Effector memory CD8-positive, alpha-beta T cell (primary cell): Measurements from ENCODE around the gene NR5A2.

Experiments used
- ATAC-seq: fragments of 150-1000 bp; cut with Tn5 transposase; replicated peaks from 2 replicates; pipeline ENCODE4 v1.10.0; 2021; ENCODE audit warnings: mild to moderate bottlenecking, moderate library complexity
- DNase-seq, 3 experiments: peaks; one replicate each; pipeline ENCODE4 v3.0.0; 2021
- H3K27ac Mint-ChIP-seq, 2 donors: one replicate each; pipeline ENCODE4 v1.8.0; 2022; ENCODE audit warnings: mild to moderate bottlenecking in 2 of 2, mixed read lengths in 2 of 2, moderate library complexity in 2 of 2
- H3K27me3 Mint-ChIP-seq, 2 donors: one replicate each; pipeline ENCODE4 v1.8.0; 2022; ENCODE audit warnings: mixed read lengths in 2 of 2
- H3K36me3 Mint-ChIP-seq: one replicate; pipeline ENCODE4 v1.8.0; 2022; ENCODE audit warnings: mild to moderate bottlenecking, moderate library complexity, mixed read lengths; ENCODE audit not compliant: insufficient read depth
- H3K4me1 Mint-ChIP-seq, 2 donors: one replicate each; pipeline ENCODE4 v1.8.0; 2022; ENCODE audit warnings: low read depth in 2 of 2, mixed read lengths in 2 of 2
- H3K4me3 Mint-ChIP-seq, 2 donors: one replicate each; pipeline ENCODE4 v1.8.0; 2022; ENCODE audit warnings: mild to moderate bottlenecking in 2 of 2, mixed read lengths in 2 of 2, moderate library complexity in 2 of 2
- H3K9me3 Mint-ChIP-seq, 2 donors: one replicate each; pipeline ENCODE4 v1.8.0; 2022; ENCODE audit warnings: mixed read lengths in 2 of 2

NR5A2 gene

DNA sequence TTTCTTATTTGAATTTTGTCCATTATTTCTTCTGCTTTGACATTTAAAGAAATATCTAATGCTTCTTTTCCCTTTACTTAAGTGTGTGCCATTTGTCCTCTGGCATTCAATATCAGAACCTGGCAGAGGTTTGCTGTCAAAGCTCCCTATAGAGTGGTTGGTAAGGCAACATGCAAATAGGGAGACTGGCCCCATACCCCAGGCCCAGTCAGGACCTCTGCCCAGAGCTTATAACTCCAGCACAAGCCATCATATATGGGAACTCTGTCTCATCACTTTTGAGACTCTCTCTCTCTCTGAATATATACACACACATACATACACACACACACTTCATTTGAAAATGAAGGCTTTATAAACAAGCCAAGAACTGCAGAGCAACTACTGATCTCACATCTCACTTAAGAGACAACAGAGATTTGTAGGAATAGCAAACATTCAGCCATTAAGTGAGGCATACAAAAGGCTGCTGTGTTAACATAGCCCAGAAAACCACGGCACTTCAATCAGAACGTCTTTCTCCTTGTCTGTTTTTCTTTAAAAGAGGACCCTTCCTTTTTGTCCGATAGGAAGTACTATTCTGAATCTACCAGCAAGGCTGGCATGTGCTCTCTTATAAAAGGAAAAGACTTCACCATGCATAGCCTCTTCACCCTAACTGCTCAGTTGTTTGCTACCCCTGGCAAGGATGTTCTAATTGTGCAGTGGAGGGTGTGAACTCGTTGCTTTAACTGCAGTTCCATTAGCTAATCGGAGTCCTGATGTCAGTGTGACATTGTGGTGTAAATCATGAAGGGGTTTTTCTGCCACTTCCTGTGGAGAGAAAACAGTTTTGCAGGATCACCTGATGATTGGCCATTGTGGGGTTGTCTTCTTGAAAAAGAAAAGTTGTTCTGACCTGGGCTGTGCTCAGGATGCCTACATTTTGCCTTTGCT, 101.7 kb downstream of the NR5A2 start:
- Mint-ChIP-seq H3K27me3 (no peaks in the 10 kb centered on the region), H3K36me3 (no peaks in the 10 kb centered on the region), H3K4me3 (peak overlapping the region; percentile 8 to 49), H3K4me1 (peaks cover 16 to 24% of the 10 kb centered on the region in 2 donors), H3K9me3 (no peaks in the 10 kb centered on the region), H3K27ac (peak overlapping the region; percentile 32 to 85)
- ATAC-seq (peak; percentile 96), DNase-seq (peak; percentile 35 to 60 (median 38))

DNA sequence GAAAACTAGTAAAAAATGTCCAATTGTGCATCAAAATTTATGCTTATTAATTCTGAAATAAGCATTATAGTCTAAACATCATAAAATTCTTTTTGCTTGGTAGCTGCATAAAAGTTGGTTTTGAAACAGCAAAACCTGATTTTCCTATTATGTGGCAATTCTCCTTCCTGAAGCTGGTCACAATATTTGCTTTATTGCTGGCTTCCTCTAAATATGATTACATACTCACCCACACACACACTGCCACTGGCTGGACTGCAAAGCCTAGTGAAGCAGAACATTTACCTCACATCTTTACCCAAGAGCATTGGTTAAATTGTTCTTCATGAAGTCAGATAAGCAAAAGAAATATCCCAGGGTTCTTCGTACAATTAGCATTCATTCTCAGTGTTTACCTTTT, 103.0 kb downstream of the NR5A2 start:
- peak overlapping the region in 1 of 2 donors; percentile 85 for H3K27ac Mint-ChIP-seq

DNA sequence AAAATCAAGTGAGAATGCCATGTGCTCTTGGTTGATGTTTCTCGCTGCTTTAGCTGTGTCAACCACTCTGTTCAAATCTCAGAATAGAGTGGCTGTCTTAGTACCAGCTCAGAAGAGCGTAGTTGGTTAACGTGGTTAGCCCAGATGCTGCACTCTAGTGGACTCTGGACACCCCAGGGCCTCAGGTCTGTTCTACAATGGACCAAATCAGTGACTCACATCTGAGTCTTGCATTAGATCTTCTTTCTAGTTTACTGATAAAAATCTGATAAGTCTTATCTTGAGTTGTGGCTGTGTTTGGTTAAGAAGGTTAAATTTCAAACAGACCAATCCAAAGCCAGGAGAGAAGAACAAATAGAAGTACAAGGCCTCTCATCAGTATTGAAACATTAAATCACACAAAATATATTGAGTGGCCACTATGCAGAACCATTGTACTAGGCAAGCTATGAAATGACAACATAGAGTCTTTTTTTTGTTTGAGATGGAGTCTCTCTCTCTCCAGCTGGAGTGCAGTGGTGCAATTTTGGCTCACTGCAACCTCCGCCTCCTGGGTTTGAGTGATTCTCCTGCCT, 104.1 kb downstream of the NR5A2 start:
- no peak for DNase-seq
- Mint-ChIP-seq H3K4me3 (no peak overlapping the region), H3K27me3 (no peaks in the 10 kb centered on the region), H3K9me3 (no peaks in the 10 kb centered on the region), H3K4me1 (peaks cover 16 to 24% of the 10 kb centered on the region in 2 donors), H3K36me3 (no peaks in the 10 kb centered on the region), H3K27ac (peak overlapping the region in 1 of 2 donors; percentile 85)
- ATAC-seq: no peak

More for the DNA sequence above, 103.0 kb downstream of the NR5A2 start:
- Mint-ChIP-seq H3K4me1 (peaks cover 16 to 24% of the 10 kb centered on the region in 2 donors), H3K9me3 (no peaks in the 10 kb centered on the region), H3K36me3 (no peaks in the 10 kb centered on the region), H3K4me3 (no peak overlapping the region), H3K27me3 (no peaks in the 10 kb centered on the region)
- ATAC-seq (no peak), DNase-seq (no peak)

DNA sequence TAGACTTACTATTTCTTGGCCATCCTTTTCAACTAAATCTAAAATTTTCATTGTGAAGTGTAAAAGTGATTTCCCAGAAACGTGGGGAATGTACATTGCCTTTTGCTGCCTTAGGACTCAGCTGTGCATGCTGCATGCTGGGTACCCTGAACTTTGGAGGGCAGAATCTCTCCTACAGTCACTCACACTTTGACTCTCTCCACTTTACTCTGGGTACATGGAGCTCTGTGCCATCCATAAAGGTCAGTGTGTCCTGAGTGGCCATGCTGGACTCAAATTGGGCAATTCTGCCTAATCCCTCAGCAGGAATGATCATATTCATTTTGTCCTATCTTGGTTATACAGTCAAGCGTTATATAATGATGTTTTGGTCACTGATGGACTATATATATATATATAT, 105.6 kb downstream of the NR5A2 start:
- no peak overlapping the region for H3K4me3 Mint-ChIP-seq
- ATAC-seq: no peak
- DNase-seq: no peak
- peaks cover 3% of the 10 kb centered on the region for H3K36me3 Mint-ChIP-seq
- H3K27ac Mint-ChIP-seq: peak overlapping the region in 1 of 2 donors; percentile 49
- H3K9me3 Mint-ChIP-seq: no peaks in the 10 kb centered on the region
- H3K4me1 Mint-ChIP-seq: peaks cover 16 to 24% of the 10 kb centered on the region in 2 donors
- H3K27me3 Mint-ChIP-seq: no peaks in the 10 kb centered on the region

DNA sequence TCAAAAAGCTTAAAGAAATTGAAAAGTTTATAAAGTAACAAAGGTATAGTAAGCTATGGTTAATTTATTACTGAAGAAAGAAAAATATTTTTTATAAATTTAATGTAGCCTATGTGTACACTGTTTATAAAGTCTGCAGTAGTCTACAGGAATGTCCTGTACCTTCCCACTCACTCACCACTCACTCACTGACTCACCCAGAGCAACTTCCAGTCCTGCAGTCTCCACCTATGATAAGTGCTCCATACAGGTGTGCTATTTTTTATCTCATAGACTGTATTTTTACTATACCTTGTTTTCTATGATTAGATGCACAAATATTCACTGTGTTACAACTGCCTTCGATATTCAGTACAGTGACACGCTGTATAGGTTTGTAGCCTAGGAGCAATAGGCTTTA, 106.6 kb downstream of the NR5A2 start:
- Mint-ChIP-seq H3K4me3 (no peak overlapping the region), H3K9me3 (no peaks in the 10 kb centered on the region), H3K4me1 (peaks cover 13 to 20% of the 10 kb centered on the region in 2 donors), H3K27me3 (no peaks in the 10 kb centered on the region), H3K27ac (no peak overlapping the region), H3K36me3 (peaks cover 3% of the 10 kb centered on the region)
- ATAC-seq (no peak), DNase-seq (no peak)

DNA sequence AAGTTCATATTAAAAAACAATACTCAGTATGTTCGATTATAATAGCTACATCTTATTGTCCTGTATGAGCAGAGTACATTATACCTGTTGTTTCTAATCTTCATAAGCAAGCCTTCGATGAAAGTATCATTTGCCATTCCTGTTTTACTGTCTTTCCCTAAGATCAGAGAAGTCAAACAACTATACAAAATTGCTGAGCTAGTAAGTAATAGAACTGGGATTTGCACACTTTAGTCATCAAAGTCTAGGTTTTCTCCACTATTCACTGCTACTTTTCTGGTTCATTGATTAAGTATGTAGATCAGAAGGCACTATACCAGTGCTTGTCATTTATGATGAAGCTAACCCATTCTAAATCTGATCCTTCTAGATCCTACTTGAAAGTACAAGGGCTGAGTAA, 108.9 kb downstream of the NR5A2 start:
- H3K27me3 Mint-ChIP-seq: no peaks in the 10 kb centered on the region
- H3K4me3 Mint-ChIP-seq: no peak overlapping the region
- ATAC-seq: no peak
- H3K36me3 Mint-ChIP-seq: peaks cover 3% of the 10 kb centered on the region
- H3K4me1 Mint-ChIP-seq: peaks cover 2 to 13% of the 10 kb centered on the region in 2 donors
- no peak for DNase-seq
- H3K27ac Mint-ChIP-seq: no peak overlapping the region
- no peaks in the 10 kb centered on the region for H3K9me3 Mint-ChIP-seq

DNA sequence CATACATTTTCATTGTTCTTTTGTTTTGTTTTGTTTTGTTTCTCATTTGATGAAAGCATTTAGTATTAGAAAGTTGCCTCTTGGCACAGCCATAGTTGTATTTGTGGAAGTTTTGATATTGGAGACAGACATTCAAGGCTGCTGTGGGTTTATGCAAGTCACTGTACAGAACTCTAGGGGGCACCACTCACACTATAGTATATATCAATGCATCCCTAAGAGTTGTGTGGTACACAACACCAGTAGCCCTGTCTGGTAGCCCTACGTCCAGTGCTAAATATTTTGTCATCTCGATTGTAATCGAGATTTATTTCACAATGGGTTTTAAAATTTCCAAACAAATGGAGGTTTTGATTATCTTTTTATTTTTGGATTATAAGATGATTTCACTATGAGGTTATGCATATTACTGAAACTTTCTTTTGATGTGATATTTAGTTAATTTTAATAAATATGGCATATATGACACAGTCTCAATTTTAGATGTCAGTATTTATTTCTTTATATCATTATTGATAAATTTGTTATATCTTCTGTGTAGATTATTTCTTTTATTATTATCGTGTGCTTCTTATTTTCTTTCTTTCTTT, 112.2 kb downstream of the NR5A2 start:
- Mint-ChIP-seq H3K27ac (no peak overlapping the region), H3K4me3 (no peak overlapping the region), H3K4me1 (peaks cover 0 to 10% of the 10 kb centered on the region in 2 donors), H3K27me3 (no peaks in the 10 kb centered on the region), H3K9me3 (no peaks in the 10 kb centered on the region), H3K36me3 (peaks cover 3% of the 10 kb centered on the region)
- ATAC-seq: peak; percentile 80
- peak; percentile 21 to 31 (median 22) for DNase-seq

DNA sequence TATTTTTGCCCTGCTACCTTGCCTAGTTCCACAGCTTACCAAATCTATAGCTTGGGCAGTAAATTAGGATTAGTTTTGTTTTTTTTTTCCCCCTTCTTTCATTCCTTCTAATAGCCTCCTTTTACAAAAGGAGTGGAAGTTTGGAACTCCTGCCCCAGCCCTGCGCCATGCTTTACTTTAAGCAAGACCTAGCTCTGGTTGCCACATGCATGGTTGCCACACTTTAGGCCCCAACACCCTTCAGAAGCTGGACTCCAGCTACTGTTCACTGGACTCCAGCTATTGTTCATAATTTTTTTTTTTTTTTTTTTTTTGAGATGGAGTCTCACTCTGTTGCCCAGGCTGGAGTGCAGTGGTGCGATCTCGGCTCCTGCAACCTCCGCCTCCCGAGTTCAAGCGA, 115.8 kb downstream of the NR5A2 start:
- H3K4me3 Mint-ChIP-seq: no peak overlapping the region
- peaks cover 0 to 10% of the 10 kb centered on the region in 2 donors for H3K4me1 Mint-ChIP-seq
- H3K27ac Mint-ChIP-seq: no peak overlapping the region
- H3K9me3 Mint-ChIP-seq: no peaks in the 10 kb centered on the region
- no peaks in the 10 kb centered on the region for H3K27me3 Mint-ChIP-seq
- no peaks in the 10 kb centered on the region for H3K36me3 Mint-ChIP-seq
- DNase-seq (no peak), ATAC-seq (no peak)

DNA sequence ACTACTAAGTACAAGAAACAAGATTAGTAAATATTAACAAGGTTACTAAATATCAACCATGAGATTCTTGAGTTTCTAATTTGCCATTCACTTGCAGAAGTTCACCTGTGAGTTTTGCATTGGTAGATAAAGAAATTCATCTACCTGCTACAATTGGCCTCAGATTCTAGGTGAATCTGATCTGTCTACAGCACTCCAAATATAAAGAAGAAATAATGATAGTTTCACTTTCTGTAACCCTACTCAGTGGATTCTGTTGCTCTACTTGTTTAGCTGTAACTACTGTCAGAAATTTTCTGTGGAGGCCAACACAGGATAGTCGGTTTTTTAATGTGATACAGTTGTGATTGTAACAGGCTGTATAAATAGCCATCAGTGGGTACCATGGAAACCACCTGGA, 118.6 kb downstream of the NR5A2 start:
- H3K36me3 Mint-ChIP-seq: no peaks in the 10 kb centered on the region
- peak; percentile 48 for ATAC-seq

DNA sequence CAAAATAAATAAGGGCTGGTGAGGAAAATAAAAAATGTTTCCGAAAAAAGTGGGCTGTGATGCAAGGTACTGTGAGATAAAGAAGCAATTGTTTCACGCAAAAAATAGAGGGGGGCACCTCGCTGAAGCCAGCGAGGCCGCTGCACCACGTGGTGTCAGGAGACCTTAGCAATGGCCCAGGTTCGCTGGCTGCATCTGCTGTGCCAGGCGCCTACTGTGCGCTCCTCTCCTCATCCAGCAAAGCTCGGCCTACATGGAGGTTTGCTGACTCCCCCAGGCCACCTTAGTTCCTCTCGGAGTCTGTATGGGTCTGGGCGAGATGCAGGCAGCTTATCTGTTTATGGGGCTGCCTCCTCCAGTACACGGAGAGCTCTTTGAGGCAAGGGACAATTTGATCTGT, 119.6 kb downstream of the NR5A2 start:
- ATAC-seq (no peak), DNase-seq (no peak)
- H3K27me3 Mint-ChIP-seq: no peaks in the 10 kb centered on the region
- H3K9me3 Mint-ChIP-seq: no peaks in the 10 kb centered on the region
- no peak overlapping the region for H3K27ac Mint-ChIP-seq
- H3K4me3 Mint-ChIP-seq: no peak overlapping the region
- H3K4me1 Mint-ChIP-seq: no peaks in the 10 kb centered on the region
- H3K36me3 Mint-ChIP-seq: no peaks in the 10 kb centered on the region

More for the DNA sequence above, 118.6 kb downstream of the NR5A2 start:
- Mint-ChIP-seq H3K4me3 (no peak overlapping the region), H3K9me3 (no peaks in the 10 kb centered on the region), H3K4me1 (peaks cover 0 to 3% of the 10 kb centered on the region in 2 donors), H3K27me3 (no peaks in the 10 kb centered on the region), H3K27ac (no peak overlapping the region)
- DNase-seq: no peak

DNA sequence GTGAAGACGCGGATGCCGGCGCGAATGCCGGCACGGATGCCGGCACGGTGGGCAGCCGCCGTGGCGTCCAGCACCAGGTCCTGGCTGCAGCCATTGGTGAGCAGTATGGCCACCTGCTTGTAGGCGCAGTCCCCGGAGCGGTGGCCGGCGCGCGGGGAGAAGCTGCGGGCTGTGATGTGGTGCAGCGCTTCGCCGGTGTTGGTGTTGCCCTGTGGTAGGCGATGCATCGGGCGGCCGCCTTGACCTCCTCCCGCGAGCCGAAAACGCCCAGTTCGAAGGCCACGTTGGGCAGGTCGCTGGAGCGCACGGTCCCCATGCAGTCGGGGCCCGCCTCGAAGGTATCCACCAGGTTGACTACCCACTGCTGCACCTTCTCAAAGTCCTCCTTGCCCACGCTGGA, 120.2 kb downstream of the NR5A2 start:
- ATAC-seq: no peak
- H3K27me3 Mint-ChIP-seq: no peaks in the 10 kb centered on the region
- H3K9me3 Mint-ChIP-seq: no peaks in the 10 kb centered on the region
- no peak overlapping the region for H3K27ac Mint-ChIP-seq
- H3K4me3 Mint-ChIP-seq: no peak overlapping the region
- no peaks in the 10 kb centered on the region for H3K36me3 Mint-ChIP-seq
- DNase-seq: no peak
- peaks cover 0 to 5% of the 10 kb centered on the region in 2 donors for H3K4me1 Mint-ChIP-seq

DNA sequence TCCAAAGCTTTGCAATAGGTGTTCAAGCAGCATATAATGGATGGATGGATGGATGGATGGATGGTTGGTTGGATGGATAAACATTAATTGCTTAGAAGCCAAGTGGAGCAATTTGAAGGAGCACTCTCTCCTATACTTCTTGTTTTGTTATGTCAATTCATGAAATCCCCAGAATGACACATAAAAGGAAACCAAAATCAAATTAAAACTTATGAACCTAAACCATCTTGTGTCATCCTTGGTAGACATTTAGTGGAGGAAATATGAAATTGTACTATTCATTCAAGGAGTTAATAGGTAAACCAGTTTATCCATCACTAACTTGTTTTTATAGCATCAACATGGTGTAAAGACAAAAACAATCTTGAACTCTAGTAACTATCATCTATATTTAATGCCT, 122.5 kb downstream of the NR5A2 start:
- DNase-seq (no peak), ATAC-seq (no peak)
- peaks cover 14 to 26% of the 10 kb centered on the region in 2 donors for H3K4me1 Mint-ChIP-seq
- H3K36me3 Mint-ChIP-seq: no peaks in the 10 kb centered on the region
- H3K9me3 Mint-ChIP-seq: no peaks in the 10 kb centered on the region
- H3K27ac Mint-ChIP-seq: no peak overlapping the region
- H3K27me3 Mint-ChIP-seq: no peaks in the 10 kb centered on the region
- no peak overlapping the region for H3K4me3 Mint-ChIP-seq

DNA sequence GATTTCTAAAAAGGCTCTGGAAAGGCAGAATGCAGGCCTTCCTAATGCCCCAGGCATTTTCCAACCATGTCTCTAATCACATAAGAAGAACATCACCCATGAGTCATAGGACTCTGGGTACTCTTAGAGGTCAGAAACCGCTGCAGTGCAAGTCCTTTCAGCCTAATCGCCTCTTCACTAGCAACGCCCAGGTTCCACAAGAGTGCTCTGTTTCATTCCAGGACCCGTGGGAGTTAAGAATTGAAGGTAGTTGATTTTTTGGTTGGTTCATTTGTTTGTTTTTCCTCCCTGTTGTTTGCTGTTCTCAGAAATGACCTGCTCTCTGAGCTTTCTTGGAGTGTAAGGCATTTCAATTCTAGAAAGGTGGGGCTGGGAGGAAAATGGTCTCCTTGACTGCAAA, 123.2 kb downstream of the NR5A2 start:
- DNase-seq (no peak), ATAC-seq (no peak)
- H3K36me3 Mint-ChIP-seq: no peaks in the 10 kb centered on the region
- H3K4me3 Mint-ChIP-seq: no peak overlapping the region
- peak overlapping the region in 1 of 2 donors; percentile 44 for H3K27ac Mint-ChIP-seq
- peaks cover 14 to 26% of the 10 kb centered on the region in 2 donors for H3K4me1 Mint-ChIP-seq
- no peaks in the 10 kb centered on the region for H3K27me3 Mint-ChIP-seq
- no peaks in the 10 kb centered on the region for H3K9me3 Mint-ChIP-seq
